ENCODE measurements around the gene NT5C3A.
"Not testable (repeated sequence)": the region's sequence is repeated elsewhere in the genome, so short reads cannot be mapped to it uniquely, and the experiment has no call there.

Gene NT5C3A

DNA sequence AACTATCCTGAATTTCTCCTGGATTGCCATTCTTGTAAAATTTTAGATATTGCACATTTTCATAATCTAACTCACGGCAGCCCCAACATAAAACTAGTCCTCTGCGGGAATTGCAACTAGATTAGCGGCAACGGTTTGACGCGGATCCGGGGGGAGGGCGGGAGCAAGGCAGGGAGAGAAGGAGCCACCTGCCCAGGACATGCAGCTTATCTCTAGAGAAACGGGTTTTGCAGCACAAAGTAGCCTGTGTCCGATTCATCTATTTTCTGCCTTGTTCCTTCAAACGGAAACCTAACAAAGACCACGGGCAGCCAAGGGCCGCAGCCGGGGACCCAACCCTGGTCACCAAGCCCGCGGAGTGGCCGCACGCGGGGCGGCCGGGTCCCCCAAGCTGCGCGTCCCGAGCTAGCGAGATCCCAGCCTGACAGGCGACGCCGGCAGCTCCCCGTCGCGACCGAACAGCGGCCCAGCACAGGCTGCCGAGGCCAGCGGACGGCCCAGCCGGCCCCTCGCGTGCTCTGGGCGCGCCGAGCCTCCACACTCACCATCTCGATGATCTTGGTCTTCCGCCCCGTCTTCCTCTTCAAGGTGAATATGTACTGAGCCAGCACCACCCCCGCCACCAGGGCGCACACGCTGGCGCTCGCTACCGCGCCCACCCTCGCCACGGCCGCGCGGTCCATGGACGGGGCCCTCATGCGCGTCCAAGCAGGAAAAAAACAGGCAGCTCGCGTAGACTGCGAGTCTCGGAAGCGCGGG, at the start of gene NT5C3A:
NT5C3A (minus strand) TSS at position 754 of the 759 bp plus-strand sequence; CDS start at position 683, 71 bp downstream.
- DNase-seq: peak; percentile 28

DNA sequence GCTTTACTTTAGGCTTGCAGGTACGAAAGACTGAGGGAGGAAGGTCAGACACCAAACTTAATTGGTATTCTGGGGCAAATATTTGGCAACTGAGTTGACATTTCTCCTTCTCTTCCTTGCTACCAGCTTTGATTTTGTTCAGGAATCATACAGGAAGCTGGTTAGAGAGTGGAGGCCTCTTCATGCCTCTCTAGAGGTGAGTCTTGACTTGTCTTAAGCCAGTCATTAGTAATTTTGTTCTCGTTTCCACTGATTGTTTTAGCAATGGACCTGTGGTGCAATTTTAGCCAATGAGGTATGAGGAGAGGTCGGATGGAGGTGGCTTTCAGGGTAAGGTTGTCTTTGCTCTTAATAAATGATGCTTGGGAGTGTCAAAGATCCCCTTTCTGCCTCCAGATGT, 49.0 kb upstream of the NT5C3A start:
- DNase-seq: no peak

DNA sequence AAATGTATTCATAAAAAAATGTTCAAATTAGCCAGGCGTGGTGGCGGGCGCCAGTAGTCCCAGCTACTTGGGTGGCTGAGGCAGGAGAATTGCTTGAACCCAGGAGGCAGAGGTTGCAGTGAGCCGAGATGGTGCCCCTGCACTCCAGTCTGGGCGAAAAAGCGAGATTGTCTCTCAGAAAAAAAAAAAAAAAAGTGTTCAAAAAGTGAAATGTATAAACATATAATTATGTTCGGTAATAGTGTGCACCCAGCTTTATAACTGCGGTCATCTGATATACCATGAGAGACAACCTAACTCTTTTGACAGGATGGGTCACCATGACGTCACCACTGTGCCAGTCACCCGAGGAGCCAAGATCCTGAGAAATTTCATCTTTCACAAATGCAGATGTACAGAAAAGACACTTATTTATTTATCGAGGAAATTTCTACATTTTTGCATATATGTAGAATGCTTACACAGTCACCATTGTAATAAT, 47.2 kb upstream of the NT5C3A start:
- no peak for DNase-seq

DNA sequence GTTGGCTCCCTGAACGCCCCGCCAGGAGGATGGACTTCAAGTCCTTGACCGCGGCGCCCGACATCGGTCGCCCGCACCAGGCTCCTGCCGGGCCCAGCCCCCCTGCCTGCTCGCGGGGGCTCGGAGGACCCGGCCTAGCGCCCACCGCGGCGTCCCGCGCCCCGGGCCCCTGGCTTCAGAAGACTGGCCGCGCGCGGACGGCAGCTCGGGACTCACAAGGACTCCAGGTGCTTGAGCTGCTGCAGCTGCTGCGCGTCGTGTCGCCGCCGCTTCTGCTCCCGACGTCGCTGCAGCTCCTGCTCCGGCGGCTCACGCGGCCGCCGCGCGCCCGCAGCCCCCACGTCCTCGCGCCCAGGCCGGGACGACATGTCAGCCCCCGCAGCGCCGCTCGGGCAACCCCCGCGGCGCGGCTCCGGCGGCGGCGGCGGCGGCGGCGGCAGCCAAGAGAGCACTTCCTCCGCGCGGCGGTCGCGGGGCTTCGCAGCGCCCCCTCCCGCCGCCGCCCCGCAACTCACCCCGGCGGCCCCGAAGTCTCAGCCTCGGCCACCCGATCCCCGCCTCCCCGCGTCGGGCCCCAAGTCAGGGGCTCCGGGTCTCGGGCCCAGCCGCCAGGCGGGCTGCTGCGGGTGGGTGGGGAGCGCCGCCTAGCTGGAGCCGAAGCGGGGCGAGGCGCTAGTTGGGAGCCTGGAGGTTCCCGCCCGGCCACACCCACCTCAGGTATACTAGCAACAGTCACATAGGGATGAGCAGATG, 46.6 kb upstream of the NT5C3A start, which contains the start of gene RP9:
RP9 (minus strand) TSS at position 400 of the 753 bp plus-strand sequence; CDS start at position 368, 32 bp downstream.
- peak; percentile 73 for DNase-seq

DNA sequence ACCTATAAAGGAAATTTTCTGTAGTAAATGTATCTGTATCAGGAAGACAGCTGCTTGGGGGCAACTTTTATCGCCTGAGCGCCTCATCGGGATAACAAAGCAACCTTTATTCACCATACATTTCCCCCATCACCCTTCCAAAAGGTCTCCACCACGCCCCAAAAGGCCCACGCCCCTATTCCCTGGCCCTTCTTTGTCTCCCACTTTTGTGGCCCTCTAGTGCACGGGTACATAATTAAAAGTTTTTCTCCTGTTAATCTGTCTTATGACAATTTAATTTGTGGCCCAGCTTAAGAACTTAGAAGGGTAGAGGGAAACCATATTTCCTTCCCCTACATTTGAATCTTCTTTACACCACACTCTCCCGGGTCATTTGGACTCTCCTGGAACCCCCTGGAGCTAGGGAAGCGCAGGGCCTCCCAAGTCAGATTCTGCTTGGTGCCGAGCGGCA, 46.0 kb upstream of the NT5C3A start:
- no peak for DNase-seq

DNA sequence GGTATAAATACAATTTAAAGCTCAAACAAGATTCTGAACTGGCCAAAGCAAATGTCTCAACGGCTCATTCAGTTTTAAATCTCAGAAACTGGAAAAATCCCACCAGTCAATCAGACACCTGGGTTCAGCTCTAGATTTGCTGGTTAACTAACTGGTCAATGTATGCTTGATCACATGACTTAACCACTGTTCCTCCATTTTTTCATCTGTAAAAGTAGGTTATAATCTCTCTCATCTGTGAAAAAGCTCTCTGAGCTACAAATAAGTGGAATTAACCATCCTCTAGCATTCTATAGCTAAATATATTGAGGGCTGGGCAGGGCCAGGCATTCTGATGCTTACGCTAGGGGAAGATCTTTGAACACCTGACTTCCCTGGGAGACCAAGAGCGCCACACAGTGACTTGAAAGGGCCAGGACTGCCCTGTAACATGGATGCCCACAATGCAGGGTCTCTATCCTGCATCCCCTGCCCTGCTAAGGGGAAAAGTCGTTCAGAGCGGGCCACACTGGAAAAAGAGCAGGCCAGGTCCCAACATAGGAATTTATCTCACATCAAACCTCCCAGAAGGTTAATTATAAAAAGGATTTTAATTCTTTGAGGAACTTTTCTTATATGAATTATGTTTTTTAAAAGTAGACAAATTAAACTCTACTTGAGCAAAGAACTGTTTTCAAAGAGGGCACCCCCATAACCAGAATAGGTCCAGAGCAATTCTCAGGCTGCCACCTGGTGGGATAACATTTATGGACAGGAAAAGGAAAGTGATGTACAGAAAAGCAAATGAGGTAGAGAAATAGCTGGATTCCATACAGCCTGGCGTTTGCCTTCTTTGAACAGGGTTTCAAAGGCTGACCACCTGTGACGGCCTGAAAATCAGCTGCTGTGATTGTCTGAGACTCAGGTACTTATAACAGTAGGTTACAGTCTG, 44.8 kb upstream of the NT5C3A start:
- no peak for DNase-seq

DNA sequence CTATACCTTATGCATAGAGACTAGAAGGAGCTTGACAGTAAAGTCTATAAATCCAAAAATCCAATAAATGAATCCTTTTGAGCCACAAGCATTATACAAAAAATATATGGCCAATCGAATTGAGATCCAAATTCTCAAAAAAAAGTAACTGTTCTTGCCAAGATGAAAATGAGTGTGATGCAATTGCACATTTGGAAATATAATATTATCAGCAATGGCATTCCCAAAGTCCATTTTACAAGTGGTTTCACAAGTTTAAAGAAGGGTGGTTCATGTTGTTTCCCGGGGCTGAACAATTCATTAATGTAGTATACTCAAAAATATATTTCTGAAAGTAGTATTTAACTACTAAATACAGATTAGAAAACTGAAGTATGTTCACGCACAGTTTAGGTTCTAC, 39.3 kb upstream of the NT5C3A start:
- no peak for DNase-seq

DNA sequence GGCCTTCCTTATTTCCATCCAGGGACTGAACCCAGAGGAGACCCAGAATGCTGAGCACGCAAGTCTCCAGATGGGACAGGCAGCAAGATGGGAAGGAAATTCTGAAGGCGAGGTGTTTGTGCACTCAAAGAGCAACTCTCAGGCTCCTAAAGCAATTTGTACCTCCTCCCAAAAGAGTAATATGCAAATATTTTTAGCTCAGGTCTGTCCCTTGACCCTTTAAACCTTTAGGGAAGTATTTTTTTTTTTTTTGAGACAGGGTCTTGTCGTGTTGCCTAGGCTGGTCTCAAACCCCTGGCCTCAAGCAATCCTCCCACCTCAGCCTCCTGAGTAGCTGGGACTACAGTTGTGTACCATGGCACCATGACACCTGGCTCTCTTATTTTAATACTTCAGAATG, 38.2 kb upstream of the NT5C3A start:
- DNase-seq: no peak

DNA sequence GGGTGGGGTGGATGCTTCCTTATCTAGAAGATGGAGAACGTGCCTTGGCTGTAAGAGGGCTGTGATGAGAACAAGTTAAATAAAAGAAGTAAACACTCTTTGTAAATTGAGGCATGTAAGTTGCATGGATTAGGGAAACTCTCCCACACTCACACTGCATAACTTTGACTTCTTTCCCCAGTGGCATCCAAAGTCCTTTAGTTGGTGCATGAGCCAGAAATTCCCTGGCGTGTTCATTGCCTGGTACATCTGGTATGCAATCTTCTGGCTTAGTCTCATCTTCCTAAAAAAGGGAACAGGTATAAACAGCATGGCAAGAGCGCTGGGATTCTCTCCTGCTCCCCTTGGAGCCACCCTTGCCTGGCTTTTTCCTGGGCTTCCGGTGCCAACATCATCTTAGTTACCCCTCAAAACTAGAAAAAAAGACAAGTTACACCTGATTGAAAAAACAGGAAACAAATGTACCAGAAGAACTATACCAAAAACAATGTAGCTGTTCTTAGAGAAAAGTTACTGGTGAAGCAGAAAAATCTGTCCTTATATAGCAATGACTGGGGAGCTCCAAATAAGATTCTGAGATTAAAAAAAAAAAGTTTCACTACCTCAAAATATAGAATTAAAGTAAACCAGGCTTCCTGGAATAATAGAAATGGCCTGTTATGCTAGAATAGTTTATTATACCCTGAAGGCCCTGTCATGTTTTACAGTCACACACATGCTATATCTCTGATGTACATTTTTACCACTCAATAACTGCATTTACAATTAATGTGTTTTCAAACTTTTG, 36.8 kb upstream of the NT5C3A start:
- no peak for DNase-seq

DNA sequence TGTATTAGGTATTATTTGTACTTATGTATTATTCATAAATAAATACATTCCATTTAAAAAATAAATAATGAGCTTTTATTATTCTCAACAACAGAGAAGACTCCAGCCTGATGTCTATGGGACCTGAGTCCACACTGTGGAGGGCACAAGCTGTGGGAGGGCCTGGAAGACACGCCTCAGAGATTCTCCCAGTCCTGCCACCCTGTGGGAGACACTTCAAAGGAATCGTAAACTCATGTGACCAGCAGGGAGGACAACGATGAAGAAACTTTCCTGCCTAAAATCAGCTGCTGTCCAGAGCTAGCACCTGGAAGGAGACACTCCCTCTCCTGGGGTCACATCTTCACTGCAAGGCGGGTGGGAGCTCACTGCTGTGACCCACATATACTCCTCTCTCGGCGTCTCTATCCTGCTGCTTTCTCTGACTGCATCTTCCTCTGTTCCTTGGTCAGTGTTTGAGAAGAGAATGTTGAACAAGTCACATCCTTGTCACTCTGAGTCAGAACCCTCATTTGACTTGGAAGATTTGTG, 32.2 kb upstream of the NT5C3A start:
- not testable (repeated sequence) for DNase-seq

DNA sequence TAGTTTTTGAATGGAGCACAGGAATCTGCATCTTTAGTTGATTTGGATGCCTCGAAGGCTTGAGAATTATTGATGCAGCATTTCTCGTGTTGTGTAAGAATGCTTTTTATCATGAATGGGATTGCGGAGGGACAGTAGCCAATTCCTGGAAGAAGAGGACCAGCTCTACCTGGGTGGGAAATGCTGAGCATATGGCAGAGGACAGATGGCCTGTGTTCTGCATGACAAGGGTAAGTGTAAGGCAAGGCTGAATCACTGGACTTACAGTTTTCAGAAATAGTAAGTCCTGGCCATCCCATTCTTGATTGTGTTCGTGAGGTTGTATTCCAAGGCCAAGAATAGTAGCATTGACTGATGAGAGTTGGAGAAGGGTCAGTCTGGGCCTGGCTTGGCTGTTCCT, 30.7 kb upstream of the NT5C3A start:
- no peak for DNase-seq

DNA sequence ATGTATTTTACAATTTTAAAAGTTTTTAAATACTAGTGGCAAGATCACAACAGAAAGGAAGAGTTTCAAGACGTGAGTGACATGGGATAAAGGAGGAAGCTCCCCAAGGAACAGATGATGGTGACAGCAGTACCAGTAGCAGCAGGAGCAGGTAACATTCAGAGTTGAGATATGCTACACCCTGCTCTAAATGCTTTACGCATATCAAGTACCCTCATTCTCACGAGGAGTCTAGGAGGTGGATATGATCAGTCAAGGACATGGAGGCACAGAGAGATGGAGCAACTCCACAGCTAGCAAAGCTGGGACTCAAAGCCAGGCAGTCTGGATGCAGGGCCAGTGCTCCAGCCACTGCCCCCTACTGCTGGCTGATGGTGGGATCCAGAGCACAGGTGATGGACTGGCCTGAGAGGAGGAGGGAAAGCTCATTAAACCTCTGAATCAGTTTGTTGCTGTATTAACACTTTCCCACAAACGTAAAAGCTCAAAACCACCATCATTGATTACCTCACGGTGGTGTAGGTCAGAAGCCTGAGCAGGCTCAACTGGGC, 29.1 kb upstream of the NT5C3A start:
- no peak for DNase-seq

DNA sequence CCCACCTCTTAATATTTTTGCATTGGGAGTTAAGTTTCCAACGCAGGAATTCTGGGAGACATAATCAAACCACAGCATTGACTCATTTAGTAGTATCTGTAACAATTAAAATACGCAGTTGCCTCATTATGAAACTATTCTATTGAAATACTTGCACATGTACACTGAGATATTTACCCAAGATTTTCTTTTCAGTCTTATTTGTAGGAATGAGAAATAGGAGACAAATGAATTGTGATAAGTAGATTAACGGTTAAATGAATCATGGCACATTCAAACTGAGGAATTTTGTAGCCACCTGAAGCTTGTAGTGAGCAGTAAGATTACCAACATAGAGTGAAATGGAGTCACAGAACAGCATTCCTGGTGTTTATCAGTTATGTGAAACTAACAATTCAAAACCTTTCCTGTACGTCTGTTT, 28.5 kb upstream of the NT5C3A start:
- no peak for DNase-seq

DNA sequence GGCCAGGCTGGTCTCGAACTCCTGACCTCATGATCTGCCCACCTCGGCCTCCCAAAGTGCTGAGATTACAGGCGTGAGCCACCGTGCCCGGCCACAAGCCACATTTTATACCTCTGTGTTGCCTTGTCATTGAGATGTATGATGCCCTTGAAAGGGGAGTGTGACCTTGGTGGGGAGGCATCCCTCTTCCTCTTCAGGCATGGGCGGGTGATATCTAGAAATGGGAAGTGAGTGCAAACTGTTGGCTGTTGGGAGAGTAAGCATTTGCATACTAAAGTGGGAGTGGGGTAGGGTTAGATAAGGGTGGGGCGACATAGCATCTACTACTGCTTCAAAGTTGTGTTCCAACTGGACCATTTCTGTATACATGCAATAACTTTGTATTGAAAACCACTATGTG, 26.6 kb upstream of the NT5C3A start:
- no peak for DNase-seq

DNA sequence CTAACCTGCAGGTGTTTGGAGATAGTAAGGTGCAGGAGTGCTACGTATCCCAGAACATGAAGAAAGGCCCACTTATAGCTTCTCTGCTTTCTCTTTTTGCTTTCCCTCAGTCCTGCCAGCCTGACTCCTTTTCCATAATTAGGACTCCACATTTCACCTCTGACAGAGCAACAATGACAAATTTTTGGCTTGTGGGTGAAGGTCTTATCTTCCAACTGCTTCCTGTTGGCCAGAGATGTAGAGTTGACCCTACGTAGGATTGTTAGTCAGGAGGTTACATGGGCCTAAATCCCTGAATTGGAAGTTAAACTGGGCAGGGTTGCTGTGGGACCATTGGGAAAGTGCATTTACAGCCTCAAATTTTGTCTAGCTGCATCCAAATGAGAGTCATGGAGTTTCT, 25.3 kb upstream of the NT5C3A start:
- no peak for DNase-seq

DNA sequence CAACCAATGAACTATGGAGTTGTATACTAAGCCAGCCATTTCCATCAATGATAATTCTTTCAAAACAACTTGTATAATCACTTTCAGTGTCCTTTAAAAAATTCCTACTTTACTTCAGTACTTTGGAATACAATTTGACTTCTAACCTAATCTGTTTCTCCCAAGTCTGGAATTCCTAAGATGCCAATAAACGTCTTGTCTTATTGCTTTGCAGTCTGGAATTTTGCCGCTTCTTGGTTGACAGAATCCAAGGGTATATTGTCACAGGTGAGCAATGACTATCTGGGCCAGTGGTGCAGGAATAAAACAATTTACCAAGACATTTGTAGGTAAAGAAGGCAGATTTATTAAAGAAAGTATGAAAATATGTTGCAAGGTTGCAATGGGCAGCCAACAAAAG, 24.8 kb upstream of the NT5C3A start:
- DNase-seq: no peak

DNA sequence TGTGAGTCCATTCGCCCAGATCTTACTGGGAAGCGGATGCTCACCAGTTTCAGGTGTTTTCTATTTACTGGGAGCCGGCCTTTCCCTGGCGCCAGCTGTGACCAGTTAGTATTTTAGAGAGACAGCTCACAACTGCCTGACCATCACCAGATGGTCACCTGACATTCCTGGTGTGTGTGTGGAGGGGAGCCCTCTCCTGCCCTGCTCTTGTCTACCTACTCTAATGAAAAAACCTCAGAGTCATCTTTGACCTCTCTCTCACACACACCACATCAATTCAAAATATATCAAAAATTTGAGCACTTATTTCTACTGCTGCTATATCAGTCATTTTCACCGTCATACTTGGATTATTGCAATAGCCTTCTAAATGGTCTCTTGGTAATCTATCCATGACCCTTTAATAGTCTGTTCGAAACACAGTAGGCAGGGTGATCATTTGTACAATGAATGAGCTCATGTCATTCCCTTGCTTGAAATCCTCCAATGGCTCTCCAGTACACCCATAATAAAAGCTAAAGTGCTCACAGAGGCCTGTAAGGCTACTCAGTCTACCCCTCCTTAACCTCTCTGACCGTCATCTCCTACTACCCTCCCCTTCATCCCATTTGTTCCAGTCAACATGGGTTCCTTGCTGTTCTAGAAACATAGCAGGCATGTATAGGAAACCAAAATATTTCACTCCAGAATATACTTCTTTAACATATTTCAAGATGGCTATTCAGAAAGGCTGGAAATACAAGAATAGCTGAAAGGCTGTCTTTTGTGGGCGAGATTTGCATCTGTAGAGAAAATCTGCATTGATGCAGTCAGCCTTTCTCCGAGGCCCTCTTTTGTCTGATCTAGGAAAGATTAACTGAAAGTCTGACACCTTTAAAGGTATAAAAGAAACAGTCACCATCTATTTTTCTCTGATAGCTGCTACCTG, 17.5 kb upstream of the NT5C3A start:
- DNase-seq: no peak

DNA sequence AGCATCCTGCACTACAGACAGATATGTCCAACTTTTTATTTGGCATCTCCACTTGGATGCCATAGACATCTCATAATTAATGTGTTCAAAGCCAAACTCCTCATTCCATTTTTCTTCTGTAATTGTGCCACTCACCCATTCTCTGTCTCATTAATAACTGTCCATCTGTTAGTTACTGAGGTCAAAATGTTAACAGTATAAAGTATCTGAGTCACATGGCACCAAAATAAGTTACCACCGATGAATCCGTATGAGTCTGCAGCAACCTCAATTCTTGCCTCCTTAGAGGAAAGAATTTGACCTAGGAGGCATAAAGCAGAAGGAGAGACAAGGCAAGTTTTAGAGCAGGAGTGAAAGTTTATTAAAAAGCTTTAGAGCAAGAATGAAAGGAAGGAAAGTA, 16.5 kb upstream of the NT5C3A start:
- DNase-seq: no peak

DNA sequence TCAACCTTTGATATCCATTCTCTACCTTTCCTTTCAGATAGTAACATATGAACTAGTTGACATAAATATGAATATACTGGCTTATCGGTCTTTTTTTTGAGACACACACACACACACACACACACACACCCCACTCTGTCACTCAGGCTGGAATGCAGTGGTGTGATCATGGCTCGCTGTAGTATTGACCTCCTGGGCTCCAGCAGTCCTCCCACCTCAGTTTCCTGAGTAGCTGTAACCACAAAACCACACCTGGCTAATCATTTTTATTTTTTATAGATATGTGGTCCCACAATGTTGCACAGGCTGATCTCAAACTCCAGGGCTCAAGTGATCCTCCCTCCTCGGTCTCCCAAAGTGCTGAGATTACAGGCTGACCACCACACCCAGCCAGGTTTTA, 14.2 kb upstream of the NT5C3A start:
- DNase-seq: no peak

DNA sequence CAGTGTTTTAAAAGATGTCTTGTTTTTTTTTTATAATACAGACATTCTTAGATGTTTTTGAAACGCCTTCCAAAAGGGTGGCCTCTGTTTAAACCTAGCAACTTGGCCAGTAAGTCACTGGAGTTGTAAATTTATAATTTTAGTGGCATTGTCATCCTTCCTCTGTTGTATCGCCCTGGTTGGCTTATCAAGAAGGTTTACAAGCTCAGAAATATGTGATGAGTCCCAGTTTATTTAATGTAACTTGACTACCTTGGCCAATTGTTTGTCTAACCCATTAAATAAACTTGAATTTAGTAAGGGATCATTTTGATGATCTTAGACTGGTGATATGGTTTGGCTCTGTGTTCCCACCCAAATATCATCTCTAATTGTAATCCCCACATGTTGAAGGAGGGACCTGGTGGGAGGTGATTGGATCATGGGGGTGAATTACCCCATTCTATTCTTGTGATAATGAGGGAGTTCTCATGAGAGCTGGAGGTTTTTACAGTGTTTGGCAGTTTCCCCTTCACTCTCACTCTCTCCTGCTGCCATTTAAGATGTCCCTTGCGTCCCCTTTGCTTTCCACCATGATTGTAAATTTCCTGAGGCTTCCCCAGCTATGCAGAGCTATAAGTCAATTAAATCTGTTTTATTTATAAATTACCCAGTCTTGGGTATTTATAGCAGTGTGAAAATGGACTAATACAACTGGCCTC, 13.4 kb upstream of the NT5C3A start:
- no peak for DNase-seq
